Coronary artery (tissue), 2 donors: Measurements from ENCODE around the gene DPY30.

Experiments
- DNase-seq: peaks from one replicate; pipeline ENCODE4 v3.0.0-alpha.2; 2017; ENCODE audit warnings: low spot score
- H3K27ac ChIP-seq, 2 donors: fragments of 200-600 bp; sonication (generic); one replicate each; pipeline ENCODE4 v1.5.1; 2016 to 2019
- H3K4me3 ChIP-seq: fragments of 200-600 bp; sonication (generic); 2 replicates; pipeline ENCODE4 v1.5.1; 2016; ENCODE audit warnings: mild to moderate bottlenecking, moderate library complexity
- TF ChIP-seq, protein P1 (sequence below): fragments of 200-600 bp; sonication (generic); IDR thresholded peaks from one replicate; pipeline ENCODE4 v1.5.1; 2019; ENCODE audit warnings: antibody characterized with exemption

The DPY30 gene

GRCh38 chr2:32039447-32040219 lies at the start of gene DPY30:
DPY30 (minus strand) TSS chr2:32039805; CDS start chr2:32039456, 349 bp downstream.
- DNase-seq = peak; percentile 91
- TF ChIP-seq, protein P1, sequence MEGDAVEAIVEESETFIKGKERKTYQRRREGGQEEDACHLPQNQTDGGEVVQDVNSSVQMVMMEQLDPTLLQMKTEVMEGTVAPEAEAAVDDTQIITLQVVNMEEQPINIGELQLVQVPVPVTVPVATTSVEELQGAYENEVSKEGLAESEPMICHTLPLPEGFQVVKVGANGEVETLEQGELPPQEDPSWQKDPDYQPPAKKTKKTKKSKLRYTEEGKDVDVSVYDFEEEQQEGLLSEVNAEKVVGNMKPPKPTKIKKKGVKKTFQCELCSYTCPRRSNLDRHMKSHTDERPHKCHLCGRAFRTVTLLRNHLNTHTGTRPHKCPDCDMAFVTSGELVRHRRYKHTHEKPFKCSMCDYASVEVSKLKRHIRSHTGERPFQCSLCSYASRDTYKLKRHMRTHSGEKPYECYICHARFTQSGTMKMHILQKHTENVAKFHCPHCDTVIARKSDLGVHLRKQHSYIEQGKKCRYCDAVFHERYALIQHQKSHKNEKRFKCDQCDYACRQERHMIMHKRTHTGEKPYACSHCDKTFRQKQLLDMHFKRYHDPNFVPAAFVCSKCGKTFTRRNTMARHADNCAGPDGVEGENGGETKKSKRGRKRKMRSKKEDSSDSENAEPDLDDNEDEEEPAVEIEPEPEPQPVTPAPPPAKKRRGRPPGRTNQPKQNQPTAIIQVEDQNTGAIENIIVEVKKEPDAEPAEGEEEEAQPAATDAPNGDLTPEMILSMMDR = no peak
- Histone ChIP-seq H3K27ac (peak within 1 kb of the TSS; percentile 76 to 86), H3K4me3 (peak within 1 kb of the TSS; percentile 98)

- no peak overlapping the region for H3K4me3 ChIP-seq
- DNase-seq = no peak
- TF ChIP-seq, protein P1 = no peak
- no peak overlapping the region for H3K27ac ChIP-seq
Measured at GRCh38 chr2:32074134-32074506, 34.5 kb upstream of the DPY30 start.

GRCh38 chr2:32067549-32067948 lies 27.9 kb upstream of the DPY30 start:
- no peak for DNase-seq
- Histone ChIP-seq H3K4me3 (no peak overlapping the region), H3K27ac (no peak overlapping the region)
- TF ChIP-seq, protein P1 = no peak

- TF ChIP-seq, protein P1 = no peak
- Histone ChIP-seq H3K4me3 (peak overlapping the region; percentile 90), H3K27ac (no peak overlapping the region)
- DNase-seq = no peak
Measured at GRCh38 chr2:32064713-32065112, 25.1 kb upstream of the DPY30 start.

GRCh38 chr2:32064021-32064601 lies 24.5 kb upstream of the DPY30 start:
- Histone ChIP-seq H3K4me3 (peak overlapping the region; percentile 90), H3K27ac (peak overlapping the region; percentile 50 to 88)
- DNase-seq = no peak
- TF ChIP-seq, protein P1 = no peak

DNA sequence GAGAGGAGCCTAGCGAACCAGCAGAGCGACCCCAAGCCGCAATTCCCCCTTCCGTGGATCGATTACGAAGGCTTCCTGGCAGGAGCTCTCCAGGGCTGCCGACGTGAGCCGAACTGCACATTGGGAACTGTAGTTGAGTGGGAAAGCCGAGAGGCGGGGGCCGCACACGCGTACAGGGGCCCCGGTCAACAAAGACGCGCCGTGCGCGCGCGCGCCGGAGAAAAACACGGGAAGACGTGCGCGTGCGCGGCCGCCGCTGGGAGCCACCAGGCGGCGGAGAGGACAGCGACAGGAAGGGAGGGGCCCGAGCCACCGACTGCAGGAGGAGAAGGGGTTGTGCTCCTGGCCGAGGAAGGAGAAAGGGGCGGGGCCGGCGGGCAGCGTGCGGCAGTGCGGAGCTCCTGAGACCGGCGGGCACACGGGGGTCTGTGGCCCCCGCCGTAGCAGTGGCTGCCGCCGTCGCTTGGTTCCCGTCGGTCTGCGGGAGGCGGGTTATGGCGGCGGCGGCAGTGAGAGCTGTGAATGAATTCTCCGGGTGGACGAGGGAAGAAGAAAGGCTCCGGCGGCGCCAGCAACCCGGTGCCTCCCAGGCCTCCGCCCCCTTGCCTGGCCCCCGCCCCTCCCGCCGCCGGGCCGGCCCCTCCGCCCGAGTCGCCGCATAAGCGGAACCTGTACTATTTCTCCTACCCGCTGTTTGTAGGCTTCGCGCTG lies 23.9 kb upstream of the DPY30 start, which contains the start of gene SPAST:
Gene SPAST, plus strand, starts transcription at position 247 of the 711 bp plus-strand sequence. Its CDS starts 276 bp downstream, at position 523.
- H3K4me3 ChIP-seq = peak within 1 kb of the TSS; percentile 90
- TF ChIP-seq, protein P1 = peak; percentile 54
- peak; percentile 98 for DNase-seq
- H3K27ac ChIP-seq = peak within 1 kb of the TSS; percentile 50 to 88
